ENCODE data around the gene TNFRSF21. TPM values are rescaled to one million over a fixed set of nuclear protein-coding genes. Genes with fewer than 3 reads are reported as not detected.

The TNFRSF21 gene
- polyA plus RNA-seq, 1 donor from 2014 or later = 13.0 TPM

DNA sequence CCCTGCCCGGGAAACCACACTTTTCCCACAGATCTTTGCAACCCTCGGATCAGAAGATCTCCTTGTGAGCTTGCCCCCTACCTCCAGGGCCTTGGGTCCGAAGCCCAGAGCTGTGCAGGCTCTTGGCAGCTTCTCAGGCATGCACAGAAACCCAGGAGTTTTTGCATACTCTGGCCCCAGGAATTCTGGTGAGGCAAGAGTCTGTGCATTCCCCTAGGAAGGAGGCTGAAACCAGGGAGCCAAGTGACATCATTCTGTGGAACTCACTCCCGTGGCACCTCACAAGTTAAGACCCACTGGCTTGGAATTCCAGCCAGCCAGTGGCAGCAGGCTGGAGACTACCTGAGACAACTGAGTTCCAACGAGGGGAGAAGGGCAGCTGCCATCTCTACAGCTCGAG, 100.1 kb downstream of the TNFRSF21 start (continued):
- TF ChIP-seq EZH2 (IDR thresholded peaks at IDR 0.05; ENCODE audit: borderline replicate concordance, insufficient read depth, low read length, poor library complexity, severe bottlenecking) (no peak), SMC3 (conservative IDR thresholded peaks at IDR 0.05; ENCODE audit: poor library complexity) (no peak)

DNA sequence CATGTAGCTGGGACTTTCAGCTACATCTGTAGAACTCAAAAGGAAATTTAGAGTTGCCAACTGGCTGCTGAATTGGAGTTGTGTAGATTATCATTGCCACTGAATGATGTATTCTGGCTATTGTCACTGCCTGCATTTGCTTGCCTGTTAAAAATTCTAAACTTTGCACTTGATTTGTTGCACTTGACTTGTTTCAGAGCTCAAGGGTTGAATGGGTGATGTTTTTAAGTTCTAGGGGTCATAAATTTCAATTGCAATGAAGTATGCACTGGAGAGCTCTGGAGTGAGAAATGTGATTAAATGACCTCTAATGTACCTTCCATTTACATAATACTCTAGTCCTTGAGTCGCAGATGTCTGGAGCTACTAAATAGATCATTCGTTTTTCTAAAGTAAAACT, 102.4 kb downstream of the TNFRSF21 start:
- no peak overlapping the region for H3K4me3 ChIP-seq (ENCODE audit: low read length)
- no peaks in the 10 kb centered on the region for H3K9me3 ChIP-seq (ENCODE audit: low read length)
- H4K20me1 ChIP-seq (ENCODE audit: insufficient read depth) = no peaks in the 10 kb centered on the region
- no peak overlapping the region for H2AFZ ChIP-seq (ENCODE audit: low read depth, low read length)
- H3K36me3 ChIP-seq (ENCODE audit: insufficient read depth, low read length) = no peaks in the 10 kb centered on the region
- no peak overlapping the region for H3K4me2 ChIP-seq (ENCODE audit: low read length)
- no peaks in the 10 kb centered on the region for H3K27me3 ChIP-seq (ENCODE audit: insufficient read depth, low read depth, low read length)
- no peaks in the 10 kb centered on the region for H3K9me2 ChIP-seq (ENCODE audit: insufficient read depth, low read length)
- H3K9ac ChIP-seq (ENCODE audit: low read length) = no peak overlapping the region
- no peaks in the 10 kb centered on the region for H3K79me2 ChIP-seq (replicated peaks; ENCODE audit: insufficient read depth, low read length)
- TF ChIP-seq MXI1 (conservative IDR thresholded peaks at IDR 0.05; ENCODE audit: poor library complexity, severe bottlenecking) (no peak), EP300 (conservative IDR thresholded peaks at IDR 0.05; ENCODE audit: poor library complexity, severe bottlenecking) (no peak), POLR2AphosphoS5 (IDR thresholded peaks at IDR 0.05) (no peak), EZH2 (IDR thresholded peaks at IDR 0.05; ENCODE audit: borderline replicate concordance, insufficient read depth, low read length, poor library complexity, severe bottlenecking) (no peak), SMC3 (conservative IDR thresholded peaks at IDR 0.05; ENCODE audit: poor library complexity) (no peak), RAD21 (conservative IDR thresholded peaks at IDR 0.05) (no peak), TAF1 (IDR thresholded peaks at IDR 0.05; ENCODE audit: low read depth) (no peak)
- TF ChIP-seq, protein P1, sequence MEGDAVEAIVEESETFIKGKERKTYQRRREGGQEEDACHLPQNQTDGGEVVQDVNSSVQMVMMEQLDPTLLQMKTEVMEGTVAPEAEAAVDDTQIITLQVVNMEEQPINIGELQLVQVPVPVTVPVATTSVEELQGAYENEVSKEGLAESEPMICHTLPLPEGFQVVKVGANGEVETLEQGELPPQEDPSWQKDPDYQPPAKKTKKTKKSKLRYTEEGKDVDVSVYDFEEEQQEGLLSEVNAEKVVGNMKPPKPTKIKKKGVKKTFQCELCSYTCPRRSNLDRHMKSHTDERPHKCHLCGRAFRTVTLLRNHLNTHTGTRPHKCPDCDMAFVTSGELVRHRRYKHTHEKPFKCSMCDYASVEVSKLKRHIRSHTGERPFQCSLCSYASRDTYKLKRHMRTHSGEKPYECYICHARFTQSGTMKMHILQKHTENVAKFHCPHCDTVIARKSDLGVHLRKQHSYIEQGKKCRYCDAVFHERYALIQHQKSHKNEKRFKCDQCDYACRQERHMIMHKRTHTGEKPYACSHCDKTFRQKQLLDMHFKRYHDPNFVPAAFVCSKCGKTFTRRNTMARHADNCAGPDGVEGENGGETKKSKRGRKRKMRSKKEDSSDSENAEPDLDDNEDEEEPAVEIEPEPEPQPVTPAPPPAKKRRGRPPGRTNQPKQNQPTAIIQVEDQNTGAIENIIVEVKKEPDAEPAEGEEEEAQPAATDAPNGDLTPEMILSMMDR (IDR thresholded peaks at IDR 0.05; ENCODE audit: poor library complexity, severe bottlenecking) = no peak
- TF ChIP-seq, protein P2, sequence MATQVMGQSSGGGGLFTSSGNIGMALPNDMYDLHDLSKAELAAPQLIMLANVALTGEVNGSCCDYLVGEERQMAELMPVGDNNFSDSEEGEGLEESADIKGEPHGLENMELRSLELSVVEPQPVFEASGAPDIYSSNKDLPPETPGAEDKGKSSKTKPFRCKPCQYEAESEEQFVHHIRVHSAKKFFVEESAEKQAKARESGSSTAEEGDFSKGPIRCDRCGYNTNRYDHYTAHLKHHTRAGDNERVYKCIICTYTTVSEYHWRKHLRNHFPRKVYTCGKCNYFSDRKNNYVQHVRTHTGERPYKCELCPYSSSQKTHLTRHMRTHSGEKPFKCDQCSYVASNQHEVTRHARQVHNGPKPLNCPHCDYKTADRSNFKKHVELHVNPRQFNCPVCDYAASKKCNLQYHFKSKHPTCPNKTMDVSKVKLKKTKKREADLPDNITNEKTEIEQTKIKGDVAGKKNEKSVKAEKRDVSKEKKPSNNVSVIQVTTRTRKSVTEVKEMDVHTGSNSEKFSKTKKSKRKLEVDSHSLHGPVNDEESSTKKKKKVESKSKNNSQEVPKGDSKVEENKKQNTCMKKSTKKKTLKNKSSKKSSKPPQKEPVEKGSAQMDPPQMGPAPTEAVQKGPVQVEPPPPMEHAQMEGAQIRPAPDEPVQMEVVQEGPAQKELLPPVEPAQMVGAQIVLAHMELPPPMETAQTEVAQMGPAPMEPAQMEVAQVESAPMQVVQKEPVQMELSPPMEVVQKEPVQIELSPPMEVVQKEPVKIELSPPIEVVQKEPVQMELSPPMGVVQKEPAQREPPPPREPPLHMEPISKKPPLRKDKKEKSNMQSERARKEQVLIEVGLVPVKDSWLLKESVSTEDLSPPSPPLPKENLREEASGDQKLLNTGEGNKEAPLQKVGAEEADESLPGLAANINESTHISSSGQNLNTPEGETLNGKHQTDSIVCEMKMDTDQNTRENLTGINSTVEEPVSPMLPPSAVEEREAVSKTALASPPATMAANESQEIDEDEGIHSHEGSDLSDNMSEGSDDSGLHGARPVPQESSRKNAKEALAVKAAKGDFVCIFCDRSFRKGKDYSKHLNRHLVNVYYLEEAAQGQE (IDR thresholded peaks at IDR 0.05; ENCODE audit: borderline replicate concordance) = no peak
- no peaks in the 10 kb centered on the region for H3F3A ChIP-seq (ENCODE audit: insufficient read depth, low read length, poor library complexity, severe bottlenecking)
- no peak overlapping the region for H3K27ac ChIP-seq (ENCODE audit: low read length)

DNA sequence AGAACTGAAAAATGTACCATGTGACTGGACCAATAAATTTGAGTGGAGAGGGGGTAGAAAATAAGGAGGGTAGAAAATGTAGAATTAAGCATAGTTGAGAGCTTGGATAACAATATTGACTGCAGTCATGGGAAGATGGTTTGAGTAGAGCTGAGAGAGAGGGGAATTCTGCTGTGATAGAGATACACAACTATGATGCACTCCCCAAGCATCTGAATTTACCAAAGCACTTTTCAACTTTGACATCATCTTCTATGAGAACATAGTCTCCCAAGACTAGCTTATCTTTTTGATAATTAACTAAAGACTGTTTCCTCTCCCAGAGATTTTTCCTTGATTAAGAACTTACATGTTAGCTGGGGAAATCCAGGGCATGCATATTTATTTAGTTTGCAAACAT, 103.1 kb downstream of the TNFRSF21 start:
- H3K9ac ChIP-seq (ENCODE audit: low read length) = no peak overlapping the region
- no peak overlapping the region for H3K4me2 ChIP-seq (ENCODE audit: low read length)
- no peak overlapping the region for H3K27ac ChIP-seq (ENCODE audit: low read length)
- no peaks in the 10 kb centered on the region for H3K9me3 ChIP-seq (ENCODE audit: low read length)
- H4K20me1 ChIP-seq (ENCODE audit: insufficient read depth) = no peaks in the 10 kb centered on the region
- no peaks in the 10 kb centered on the region for H3F3A ChIP-seq (ENCODE audit: insufficient read depth, low read length, poor library complexity, severe bottlenecking)
- TF ChIP-seq RAD21 (conservative IDR thresholded peaks at IDR 0.05) = no peak
- TF ChIP-seq EZH2 (IDR thresholded peaks at IDR 0.05; ENCODE audit: borderline replicate concordance, insufficient read depth, low read length, poor library complexity, severe bottlenecking) = no peak
- TF ChIP-seq, protein P1 (IDR thresholded peaks at IDR 0.05; ENCODE audit: poor library complexity, severe bottlenecking) = no peak
- TF ChIP-seq, protein P2 (IDR thresholded peaks at IDR 0.05; ENCODE audit: borderline replicate concordance) = no peak
- TF ChIP-seq SMC3 (conservative IDR thresholded peaks at IDR 0.05; ENCODE audit: poor library complexity) = no peak
- no peak for TF ChIP-seq POLR2AphosphoS5 (IDR thresholded peaks at IDR 0.05)
- no peak for TF ChIP-seq TAF1 (IDR thresholded peaks at IDR 0.05; ENCODE audit: low read depth)
- no peaks in the 10 kb centered on the region for H3K27me3 ChIP-seq (ENCODE audit: insufficient read depth, low read depth, low read length)
- H2AFZ ChIP-seq (ENCODE audit: low read depth, low read length) = no peak overlapping the region
- no peaks in the 10 kb centered on the region for H3K36me3 ChIP-seq (ENCODE audit: insufficient read depth, low read length)
- H3K4me3 ChIP-seq (ENCODE audit: low read length) = no peak overlapping the region
- H3K79me2 ChIP-seq (replicated peaks; ENCODE audit: insufficient read depth, low read length) = no peaks in the 10 kb centered on the region
- H3K9me2 ChIP-seq (ENCODE audit: insufficient read depth, low read length) = no peaks in the 10 kb centered on the region

Measured in neural cell (in vitro differentiated cells).